Panc1 (cell line): Measurements from ENCODE around the gene DCAF11. TPM values are rescaled to one million over a fixed set of nuclear protein-coding genes. Genes with fewer than 3 reads are reported as not detected.
A peak's percentile ranks its signal among the peaks of the same experiment; 100 is the strongest.

ENCODE experiments used
- ATAC-seq: fragments of 200-7000 bp; cut with Tn5 transposase; 2 replicates; pipeline ENCODE4 v1.9.1; 2020; ENCODE audit warnings: mild to moderate bottlenecking, moderate library complexity
- BruUV-seq: library from RNA; stranded (reverse); fragments of 400-500 nt; replicated peaks from 2 replicates; lab custom pipeline; 2021; lab: Mats Ljungman, UMichigan
- CTCF ChIA-PET: fragments of 300-600 bp; sonication (Branson Sonifier 250); formaldehyde crosslinking; loops from one replicate; lab custom pipeline; 2022; ENCODE audit warnings: antibody characterized with exemption; lab: Charles Lee
- POLR2A ChIA-PET: fragments of 300-600 bp; sonication (Branson Sonifier 250); formaldehyde crosslinking; loops from one replicate; lab custom pipeline; 2022; ENCODE audit warnings: antibody characterized with exemption; lab: Charles Lee
- DNase-seq: peaks from one replicate; pipeline ENCODE4 v3.0.0-alpha.2; 2010; ENCODE audit warnings: low read depth, low spot score
- H3K27ac ChIP-seq: 2 replicates; pipeline ENCODE4 v1.5.1; 2011; ENCODE audit warnings: mild to moderate bottlenecking, low read length, inconsistent platforms
- H3K27me3 ChIP-seq: fragments of 200-500 bp; sonication (Bioruptor generic); 2 replicates; pipeline ENCODE4 v1.6.0; 2014; ENCODE audit warnings: low read length, inconsistent platforms; ENCODE audit not compliant: control insufficient read depth, insufficient read depth
- H3K36me3 ChIP-seq: fragments of 200-500 bp; sonication (Bioruptor generic); 2 replicates; pipeline ENCODE4 v1.5.1; 2014; ENCODE audit warnings: inconsistent platforms, mild to moderate bottlenecking, low read length, moderate library complexity; ENCODE audit not compliant: control insufficient read depth, insufficient read depth
- H3K4me1 ChIP-seq: 2 replicates; pipeline ENCODE4 v1.5.1; 2011; ENCODE audit warnings: inconsistent platforms, mild to moderate bottlenecking, low read length, moderate library complexity; ENCODE audit not compliant: control insufficient read depth, insufficient read depth
- H3K4me3 ChIP-seq, 2 experiments: 2 replicates each; pipeline ENCODE4 v1.5.1; 2011 to 2012; ENCODE audit warnings: low read depth in 2 of 2, low read length in 2 of 2, mild to moderate bottlenecking in 2 of 2, inconsistent platforms in 1 of 2, moderate library complexity in 1 of 2
- H3K9me3 ChIP-seq: fragments of 200-500 bp; sonication (Bioruptor generic); 2 replicates; pipeline ENCODE4 v1.5.1; 2014; ENCODE audit warnings: low read depth, mild to moderate bottlenecking, inconsistent platforms, low read length, moderate library complexity; ENCODE audit not compliant: control insufficient read depth, insufficient read depth
- CTCF ChIP-seq: fragments of 450-650 bp; IDR thresholded peaks from 2 replicates; pipeline ENCODE4 v1.5.1; 2017; ENCODE audit warnings: mild to moderate bottlenecking
- POLR2AphosphoS5 ChIP-seq: IDR thresholded peaks from 2 replicates; pipeline ENCODE4 v1.6.1; 2012; ENCODE audit warnings: mild to moderate bottlenecking, low read depth, low read length, moderate library complexity
- REST ChIP-seq, 2 experiments: IDR thresholded peaks; 2 replicates each; pipeline ENCODE4 v1.6.1; 2011 to 2012; ENCODE audit warnings: low read depth in 2 of 2, control low read depth in 1 of 2, low read length in 1 of 2, mild to moderate bottlenecking in 1 of 2, moderate library complexity in 1 of 2; ENCODE audit not compliant: insufficient read depth in 1 of 2
- SIN3A ChIP-seq: IDR thresholded peaks from 2 replicates; pipeline ENCODE4 v1.6.1; 2012; ENCODE audit warnings: low read depth, mild to moderate bottlenecking, low read length, moderate library complexity, borderline replicate concordance; ENCODE audit not compliant: insufficient read depth
- TCF7L2 ChIP-seq: IDR thresholded peaks from 2 replicates; pipeline ENCODE4 v1.6.1; 2011; ENCODE audit warnings: mild to moderate bottlenecking, low read depth, low read length, inconsistent platforms
- in situ Hi-C: cut with HindIII; loops from 2 replicates; pipeline ENCODE4 v1.10.0; 2016; ENCODE audit warnings: low sequenced_read_pairs, low pct_unique_long_range_greater_than_20kb
- intact Hi-C: fragments of 100-400 bp; cut with micrococcal nuclease; formaldehyde crosslinking; loops from one replicate; pipeline ENCODE4 v1.10.0; 2022; ENCODE audit not compliant: unreplicated experiment
- total RNA-seq: library from RNA; stranded (reverse); gene quantifications from one replicate; pipeline ENCODE4 v1.2.1, GENCODE V29; 2021; ENCODE audit not compliant: unreplicated experiment

The DCAF11 gene
- total RNA-seq, 1 experiment from 2014 or later = 37.4 TPM

- TF ChIP-seq CTCF (no peak), SIN3A (no peak), POLR2AphosphoS5 (no peak), REST (IDR thresholded peaks at IDR 0.05; ENCODE audit: insufficient read depth in 1 of 2, low read depth in 2 of 2, low read length in 1 of 2) (no peak), TCF7L2 (no peak)
- Histone ChIP-seq H3K4me1 (peaks cover 9% of the 10 kb centered on the region; the same call in 1 of the 2 replicates), H3K4me3 (no peak overlapping the region), H3K27me3 (no peaks in the 10 kb centered on the region), H3K9me3 (no peaks in the 10 kb centered on the region), H3K27ac (no peak overlapping the region), H3K36me3 (no peaks in the 10 kb centered on the region; the same call in 1 of the 2 replicates)
- DNase-seq (no peak), ATAC-seq (no peak)
- CTCF ChIA-PET = interaction anchor here (1.5 kb wide), 1 partner anchor 22 kb away, joined by 6 read pairs; no protein-coding TSS in a partner anchor
- POLR2A ChIA-PET = no interaction called here
- in situ Hi-C loops (no loop called here), intact Hi-C loops (no loop called here)
- no TSS peak for BruUV-seq
Observed at GRCh38 chr14:24080142-24080530, 34.4 kb upstream of the DCAF11 start.

GRCh38 chr14:24080888-24081738, 33.5 kb upstream of the DCAF11 start:
- DNase-seq = no peak
- ChIA-PET POLR2A (no interaction called here), CTCF (interaction anchor here (0.9 to 1.5 kb wide), 3 partner anchors 10 to 27 kb away, joined by 3 to 6 read pairs (median 5); no protein-coding TSS in a partner anchor)
- intact Hi-C loops (no loop called here), in situ Hi-C loops (no loop called here)
- peak; percentile 94 for ATAC-seq
- Histone ChIP-seq H3K36me3 (no peaks in the 10 kb centered on the region; the same call in 1 of the 2 replicates), H3K4me1 (peaks cover 9% of the 10 kb centered on the region; the same call in 1 of the 2 replicates), H3K27me3 (no peaks in the 10 kb centered on the region), H3K27ac (peak overlapping the region; percentile 70; the same call in 1 of the 2 replicates), H3K4me3 (peak overlapping the region; percentile 55 to 64), H3K9me3 (no peaks in the 10 kb centered on the region)
- BruUV-seq = no TSS peak
- no peak for TF ChIP-seq POLR2AphosphoS5
- 0 out of 4 replicates have a peak, but pooled peaks of 1 of the 2 experiments have one; percentile 25 for TF ChIP-seq REST (IDR thresholded peaks at IDR 0.05; ENCODE audit: insufficient read depth in 1 of 2, low read depth in 2 of 2, low read length in 1 of 2)
- no peak for TF ChIP-seq TCF7L2
- 0 out of 2 replicates have a peak, but pooled peaks have one; percentile 59 for TF ChIP-seq SIN3A
